Fibroblast of gingiva (primary cell): Measurements from ENCODE around the gene MADCAM1.

Source experiments
- DNase-seq: peaks from one replicate; pipeline ENCODE4 v3.0.0-alpha.2; 2011; ENCODE audit warnings: low read depth

MADCAM1 gene

DNA sequence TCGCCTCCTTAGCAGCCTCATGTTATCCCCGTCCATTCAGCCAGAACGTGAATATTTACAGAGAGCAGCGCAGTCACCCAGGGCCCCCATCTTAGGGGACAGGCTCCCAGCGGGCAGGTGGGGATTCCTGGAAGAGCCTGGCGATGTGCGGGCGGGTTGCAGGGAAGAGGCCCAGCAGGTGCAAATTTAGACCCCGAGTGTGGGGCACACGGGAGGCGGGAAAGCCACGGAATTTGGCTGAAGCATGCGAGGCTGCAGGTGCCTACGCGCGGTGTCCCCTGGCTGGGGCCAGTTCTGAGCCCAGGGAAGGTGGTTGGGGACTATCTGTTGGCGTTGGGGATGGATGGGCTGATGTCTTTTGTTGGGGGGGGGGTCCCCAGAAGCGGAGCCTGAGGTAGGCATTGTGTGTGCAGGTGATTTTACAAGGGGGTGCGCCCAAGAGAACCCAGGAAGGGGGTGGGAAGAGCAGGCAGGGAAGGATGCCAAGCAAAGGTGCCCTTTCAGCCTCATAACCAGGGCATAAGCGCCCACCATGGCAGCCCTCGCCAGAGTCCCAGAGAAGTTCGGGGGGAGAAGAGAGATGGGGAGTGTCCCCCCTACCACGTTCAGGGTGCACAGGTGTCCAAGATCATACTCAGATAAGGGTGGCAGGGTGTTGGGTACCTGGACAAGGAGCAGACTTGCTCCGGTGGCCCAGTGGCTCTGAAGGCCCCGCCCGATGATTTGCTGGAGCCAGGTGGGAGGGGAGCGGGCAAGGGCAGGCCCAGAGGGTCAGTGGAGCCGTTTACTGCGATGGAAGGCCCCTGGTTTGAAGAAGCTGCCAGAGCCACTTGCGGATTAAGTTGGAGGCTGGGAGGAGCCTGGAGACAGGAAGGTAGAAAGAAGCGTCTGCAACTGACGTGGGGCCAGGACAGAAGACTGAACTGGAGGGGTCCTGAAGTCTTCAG lies 12.2 kb downstream of the MADCAM1 start:
- DNase-seq = no peak

DNA sequence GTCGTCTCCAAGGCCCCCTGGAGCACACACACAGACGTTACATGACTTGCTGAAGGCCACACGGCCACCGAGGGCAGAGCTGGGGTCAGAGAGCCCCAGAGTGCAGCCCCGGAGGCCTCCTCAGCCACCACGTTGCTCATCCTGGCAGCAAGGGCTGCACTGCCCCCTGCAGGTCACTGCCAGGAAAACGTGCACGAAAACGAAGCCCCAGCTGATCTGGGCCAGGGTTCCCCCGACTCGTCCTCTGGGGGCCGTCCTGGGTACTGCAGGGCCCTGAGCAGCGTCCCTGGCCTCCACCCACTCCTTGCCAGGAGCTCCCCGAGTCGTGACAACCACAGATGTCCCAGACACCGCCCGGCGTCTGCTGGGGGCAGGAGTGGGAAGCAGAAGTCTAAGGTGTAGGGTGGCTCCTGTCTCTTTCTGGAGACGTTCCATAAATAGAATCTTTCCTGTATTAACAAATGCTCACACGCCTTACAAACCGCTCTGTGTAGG lies 14.4 kb downstream of the MADCAM1 start:
- DNase-seq = peak; percentile 71

DNA sequence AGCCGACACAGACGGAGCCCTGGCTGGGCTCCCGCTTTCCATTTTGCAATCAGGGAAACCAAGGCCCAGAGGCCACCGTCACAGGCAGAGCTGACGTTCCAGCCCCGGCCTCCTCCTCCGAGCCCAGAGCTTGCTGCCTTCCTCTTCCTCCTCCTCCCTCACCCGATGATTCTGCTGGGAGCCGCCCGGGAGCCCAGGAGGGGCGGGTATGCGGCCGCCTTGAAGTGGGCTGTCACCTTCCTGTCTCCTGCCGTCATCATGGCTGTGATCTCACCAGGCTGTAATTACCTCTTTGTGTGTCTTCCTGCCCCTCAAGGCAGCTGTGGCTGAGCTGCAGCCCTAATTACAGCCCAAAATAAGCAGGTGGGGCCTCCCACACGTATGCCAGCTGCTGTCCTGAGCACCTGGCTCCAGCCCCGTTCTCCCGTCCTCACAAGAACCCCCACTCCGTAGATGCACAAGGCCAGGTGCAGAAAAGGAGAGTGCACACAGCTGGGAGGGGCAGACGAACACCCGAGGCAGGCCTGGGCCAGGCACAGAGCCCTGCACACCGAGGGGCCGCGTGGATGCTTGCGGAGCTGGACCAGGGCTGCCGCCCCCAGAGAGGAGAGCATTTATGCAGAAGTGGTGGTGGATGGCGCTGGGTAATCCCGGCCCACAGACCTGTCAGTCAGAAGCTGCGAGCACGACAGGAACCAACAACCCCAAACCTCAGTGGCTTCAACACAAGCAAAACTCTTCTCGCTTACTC lies 15.0 kb downstream of the MADCAM1 start:
- no peak for DNase-seq

DNA sequence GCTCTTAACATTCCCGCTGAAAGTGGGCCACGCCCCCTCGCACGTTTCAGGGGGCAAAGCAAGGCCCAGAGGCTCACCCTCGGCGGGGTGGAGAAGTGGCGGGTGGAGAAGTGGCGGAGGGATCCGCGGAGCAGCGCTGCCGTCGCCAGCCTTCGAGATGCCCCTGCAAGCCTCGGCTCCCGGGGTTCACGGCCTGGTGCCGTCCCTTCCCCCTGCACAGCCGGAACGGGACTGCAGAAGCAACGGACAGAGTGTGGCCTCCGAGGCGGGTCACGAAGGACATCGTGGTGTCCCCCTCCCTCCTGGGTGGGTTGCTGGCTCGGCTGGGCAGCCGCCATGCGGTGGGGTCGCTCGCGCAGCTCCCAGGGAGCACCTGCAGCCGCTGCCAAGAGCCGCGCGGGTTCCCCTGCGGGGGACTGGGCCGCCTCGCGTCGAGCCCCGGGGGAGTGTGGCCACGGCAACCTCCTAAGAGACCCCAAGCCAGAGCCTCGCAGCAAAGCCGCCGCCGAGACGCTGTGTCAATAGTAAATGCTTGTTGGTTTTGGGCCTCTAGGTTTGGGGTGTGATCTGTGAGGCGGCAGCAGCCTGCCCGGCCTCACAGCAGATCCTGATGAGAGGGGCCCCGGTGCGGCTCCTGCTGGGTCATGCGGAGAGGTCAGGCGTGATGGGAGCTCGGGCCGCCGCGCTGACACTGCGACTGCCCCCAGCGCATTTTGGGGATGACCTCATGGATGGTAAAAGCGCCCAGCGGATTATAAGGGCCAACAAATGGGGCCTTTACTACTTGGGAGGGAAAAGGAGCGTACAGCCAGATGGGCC lies 16.5 kb downstream of the MADCAM1 start:
- DNase-seq = no peak

DNA sequence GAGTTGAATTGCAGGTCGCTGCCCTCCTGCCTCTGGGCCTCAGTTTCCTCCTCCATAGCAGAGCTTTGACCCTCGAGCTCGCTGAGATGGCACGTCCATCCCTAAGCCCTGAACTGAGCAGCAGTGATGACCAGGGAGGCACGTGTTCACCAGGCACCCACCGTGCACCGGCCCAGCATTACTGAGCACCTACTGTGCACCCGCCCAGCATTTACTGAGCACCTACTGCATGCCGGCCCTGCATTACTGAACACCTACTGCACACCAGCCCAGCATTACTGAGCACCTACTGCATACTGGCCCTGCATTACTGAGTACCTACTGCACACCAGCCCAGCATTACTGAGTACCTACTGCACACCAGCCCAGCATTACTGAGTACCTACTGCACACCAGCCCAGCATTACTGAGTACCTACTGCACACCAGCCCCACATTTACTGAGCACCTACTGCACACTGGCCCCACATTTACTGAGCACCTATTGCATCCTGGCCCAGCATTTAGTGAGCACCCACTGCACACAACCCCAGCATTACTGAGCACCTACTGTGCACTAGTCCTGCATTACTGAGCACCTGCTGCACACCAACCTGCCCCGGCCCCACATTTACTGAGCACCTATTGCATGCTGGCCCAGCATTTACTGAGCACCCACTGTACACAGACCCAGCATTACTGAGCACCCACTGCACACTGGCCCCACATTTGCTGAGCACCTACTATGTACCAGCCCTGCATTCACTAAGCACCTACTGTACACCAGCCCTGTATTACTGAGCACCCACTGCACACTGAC lies 17.3 kb downstream of the MADCAM1 start:
- DNase-seq = no peak

DNA sequence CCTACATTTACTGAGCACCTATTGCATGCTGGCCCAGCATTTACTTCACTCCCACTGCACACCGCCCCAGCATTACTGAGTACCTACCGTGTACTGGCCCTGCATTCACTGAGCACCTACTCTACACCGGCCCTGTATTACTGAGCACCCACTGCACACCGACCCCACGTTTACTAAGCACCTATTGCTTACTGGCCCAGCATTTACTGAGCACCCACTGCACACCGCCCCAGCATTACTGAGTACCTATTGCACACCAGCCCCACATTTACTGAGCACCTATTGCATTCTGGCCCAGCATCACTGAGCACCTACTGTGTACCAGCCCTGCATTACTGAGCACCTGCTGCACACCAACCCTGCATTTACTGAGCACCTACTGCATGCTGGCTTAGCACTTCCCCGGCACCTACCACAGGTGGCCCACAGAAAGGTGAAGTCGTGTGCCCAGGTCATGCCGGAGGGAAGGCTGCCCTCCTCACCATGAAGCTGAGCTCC lies 17.9 kb downstream of the MADCAM1 start:
- no peak for DNase-seq

DNA sequence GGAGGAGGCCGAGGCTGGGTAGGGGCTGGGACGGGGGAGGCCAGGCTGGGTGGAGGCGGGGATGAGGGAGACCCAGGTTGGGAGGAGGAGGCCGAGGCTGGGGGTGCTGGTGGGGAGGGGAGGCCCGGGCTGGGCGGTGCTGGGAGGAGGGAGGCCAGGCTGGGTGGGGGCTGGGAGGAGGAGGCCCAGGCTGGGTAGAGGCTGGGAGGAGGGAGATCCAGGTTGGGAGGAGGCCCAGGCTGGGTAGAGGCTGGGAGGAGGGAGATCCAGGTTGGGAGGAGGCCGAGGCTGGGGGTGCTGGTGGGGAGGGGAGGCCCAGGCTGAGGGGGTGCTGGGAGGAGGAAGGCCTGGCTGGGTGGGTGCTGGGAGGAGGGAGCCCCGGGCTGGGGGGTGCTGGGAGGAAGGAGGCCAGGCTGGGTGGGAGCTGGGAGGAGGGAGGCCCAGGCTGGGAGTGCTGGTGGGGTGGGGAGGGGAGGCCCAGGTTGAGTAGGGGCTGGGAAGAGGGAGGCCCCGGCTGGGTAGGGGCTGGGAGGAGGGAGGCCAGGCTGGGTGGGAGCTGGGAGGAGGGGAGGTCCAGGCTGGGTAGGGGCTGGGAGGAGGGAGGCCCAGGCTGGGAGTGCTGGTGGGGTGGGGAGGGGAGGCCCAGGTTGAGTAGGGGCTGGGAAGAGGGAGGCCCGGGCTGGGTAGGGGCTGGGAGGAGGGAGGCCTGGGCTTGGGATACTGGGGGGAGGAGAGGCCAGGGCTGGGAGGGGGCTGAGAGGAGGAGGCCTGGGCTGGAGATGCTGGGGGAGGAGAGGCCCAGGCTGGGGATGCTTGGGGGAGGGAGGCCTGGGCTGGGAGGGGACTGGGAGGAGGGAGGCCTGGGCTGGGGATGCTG lies 21.7 kb downstream of the MADCAM1 start:
- DNase-seq = no peak

DNA sequence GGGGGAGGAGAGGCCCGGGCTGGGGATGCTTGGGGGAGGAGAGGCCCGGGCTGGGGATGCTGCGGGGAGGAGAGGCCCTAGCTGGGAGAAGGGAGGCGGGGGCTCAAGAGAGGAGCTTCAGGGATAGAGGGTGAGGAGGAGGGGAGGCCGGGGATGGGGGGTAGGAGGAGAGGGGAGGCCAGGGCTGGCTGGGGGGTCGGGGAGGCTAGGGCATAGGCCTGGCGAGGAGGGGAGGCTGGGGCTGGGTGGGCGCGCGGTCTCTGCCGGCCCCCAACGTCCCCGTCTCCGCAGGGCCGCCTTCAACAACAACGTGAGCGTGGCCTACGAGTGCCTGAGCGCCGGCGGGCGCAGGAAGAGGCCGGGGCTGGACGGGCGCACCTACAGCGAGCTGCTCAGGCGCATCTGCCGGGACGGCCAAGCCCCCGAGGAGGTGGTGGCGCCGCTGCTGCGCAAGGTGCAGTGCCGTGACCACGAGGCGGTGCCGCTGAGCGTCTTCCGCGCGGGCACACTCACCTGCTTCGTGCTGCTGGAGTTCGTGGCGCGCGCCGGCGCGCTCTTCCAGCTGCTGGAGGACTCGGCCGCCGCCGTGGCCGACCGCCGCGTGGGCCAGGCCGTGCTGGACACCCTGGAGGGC lies 22.4 kb downstream of the MADCAM1 start:
- DNase-seq = no peak

DNA sequence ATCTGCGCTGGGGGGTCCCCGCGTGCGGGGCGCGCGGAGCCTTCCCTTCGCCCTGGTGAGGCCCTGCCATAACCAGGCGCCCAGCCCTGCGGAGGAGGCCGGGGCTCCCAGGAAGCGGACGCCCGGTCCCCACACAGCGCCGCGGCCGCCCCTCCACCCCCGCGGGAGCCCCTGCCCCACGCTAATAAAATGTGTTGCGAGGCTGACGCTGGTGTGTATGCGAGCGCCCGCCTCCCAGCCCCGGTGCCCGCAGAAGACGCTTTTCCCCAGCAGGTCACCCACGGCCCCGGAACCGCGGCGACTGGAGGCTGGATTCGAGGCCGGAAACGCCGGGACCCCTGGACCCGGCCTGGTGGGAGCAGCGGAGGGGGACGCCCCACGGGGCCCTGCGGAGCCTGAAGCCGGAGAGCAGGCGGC lies 23.2 kb downstream of the MADCAM1 start:
- no peak for DNase-seq

DNA sequence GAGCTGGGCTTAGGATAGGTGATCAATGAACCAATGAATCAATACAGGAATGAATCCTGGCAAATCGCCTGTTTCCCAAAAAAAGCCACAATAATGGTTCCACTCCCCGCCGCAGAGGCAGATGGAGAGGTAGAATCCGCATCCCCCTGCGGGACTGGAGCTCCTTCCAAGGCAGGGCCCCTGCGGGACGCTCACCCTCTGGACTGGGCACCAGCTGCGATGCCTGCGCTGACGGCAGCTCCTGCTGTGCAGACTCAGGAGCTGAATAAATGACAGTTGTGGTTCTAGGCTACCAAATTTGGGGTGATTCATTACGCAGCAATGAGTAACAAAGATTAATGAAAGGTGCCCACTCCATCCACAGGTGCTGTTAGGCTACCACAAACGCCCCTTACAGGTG lies 26.4 kb downstream of the MADCAM1 start:
- no peak for DNase-seq

DNA sequence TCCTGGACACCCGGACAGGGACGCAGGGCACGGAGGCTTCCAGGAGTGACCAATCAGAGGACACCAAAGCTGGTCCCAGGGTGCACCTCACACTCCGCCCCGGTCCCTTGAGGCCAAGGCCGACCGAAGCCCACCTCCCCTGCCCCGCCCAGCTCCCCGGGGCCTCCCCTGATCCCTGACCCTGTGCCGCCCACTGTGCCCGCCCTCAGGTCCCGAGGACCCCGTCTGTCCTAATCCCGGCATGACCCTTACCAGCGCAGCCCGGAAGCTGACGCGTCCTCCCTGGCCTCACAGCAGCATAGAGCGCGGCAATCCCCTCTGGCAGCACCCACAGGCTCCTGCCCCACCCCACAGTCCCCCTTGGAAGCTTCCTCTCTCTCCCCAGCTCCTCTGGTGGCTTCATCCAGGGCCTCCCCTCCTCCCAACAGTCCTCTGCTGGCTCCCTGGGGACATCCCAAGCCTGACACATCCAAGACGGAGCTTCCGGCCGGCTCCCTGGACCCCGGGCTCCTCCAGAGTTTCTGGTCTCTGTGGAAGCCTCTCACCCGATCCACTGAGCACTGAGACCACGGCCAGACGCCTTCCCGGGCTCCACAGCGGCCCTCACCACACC lies 27.9 kb downstream of the MADCAM1 start:
- no peak for DNase-seq

DNA sequence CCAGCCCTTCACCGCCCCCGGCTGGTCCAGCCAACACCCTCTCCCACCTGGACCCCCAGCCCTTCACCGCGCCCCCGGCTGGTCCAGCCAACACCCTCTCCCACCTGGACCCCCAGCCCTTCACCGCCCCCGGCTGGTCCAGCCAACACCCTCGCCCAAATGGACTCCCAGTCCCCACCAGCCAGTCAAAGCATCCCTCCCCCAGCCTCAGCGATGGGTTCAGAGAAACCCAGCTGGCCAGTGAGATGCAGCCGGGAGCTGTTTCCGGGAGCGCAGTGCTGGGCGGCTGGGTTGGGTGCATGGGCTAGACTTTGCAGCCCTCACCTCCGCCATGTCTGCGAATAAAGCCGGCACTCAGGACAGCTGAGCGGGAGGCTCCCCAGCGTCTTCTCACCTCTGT lies 28.7 kb downstream of the MADCAM1 start:
- DNase-seq = no peak

DNA sequence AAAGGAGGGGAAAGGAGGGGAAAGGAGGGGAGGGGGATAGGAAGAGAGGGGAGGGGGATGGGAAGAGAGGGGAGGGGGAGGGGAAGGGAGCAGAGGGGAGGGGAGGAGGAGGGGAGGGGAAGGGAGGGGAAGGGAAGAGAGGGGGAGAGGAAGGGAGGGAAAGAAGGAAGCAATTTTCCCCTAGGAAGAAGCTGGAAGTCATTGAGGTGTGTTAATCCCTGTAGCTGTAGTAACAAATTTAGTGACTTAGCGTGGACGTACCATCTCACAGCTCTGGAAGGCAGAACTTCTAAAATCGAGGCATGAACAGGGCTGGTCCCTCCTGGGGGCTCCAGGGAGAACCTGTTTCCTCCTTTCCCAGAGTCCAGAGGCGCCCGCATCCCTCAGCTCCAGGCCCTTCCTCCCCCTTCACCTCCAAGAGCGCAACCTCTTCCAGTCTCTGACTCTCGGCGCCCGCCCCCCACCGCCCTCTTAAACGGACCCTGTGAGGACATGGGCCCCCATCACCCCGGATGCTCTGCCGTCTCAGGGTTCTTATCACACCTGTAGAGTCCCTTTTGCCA lies 29.7 kb downstream of the MADCAM1 start:
- no peak for DNase-seq

DNA sequence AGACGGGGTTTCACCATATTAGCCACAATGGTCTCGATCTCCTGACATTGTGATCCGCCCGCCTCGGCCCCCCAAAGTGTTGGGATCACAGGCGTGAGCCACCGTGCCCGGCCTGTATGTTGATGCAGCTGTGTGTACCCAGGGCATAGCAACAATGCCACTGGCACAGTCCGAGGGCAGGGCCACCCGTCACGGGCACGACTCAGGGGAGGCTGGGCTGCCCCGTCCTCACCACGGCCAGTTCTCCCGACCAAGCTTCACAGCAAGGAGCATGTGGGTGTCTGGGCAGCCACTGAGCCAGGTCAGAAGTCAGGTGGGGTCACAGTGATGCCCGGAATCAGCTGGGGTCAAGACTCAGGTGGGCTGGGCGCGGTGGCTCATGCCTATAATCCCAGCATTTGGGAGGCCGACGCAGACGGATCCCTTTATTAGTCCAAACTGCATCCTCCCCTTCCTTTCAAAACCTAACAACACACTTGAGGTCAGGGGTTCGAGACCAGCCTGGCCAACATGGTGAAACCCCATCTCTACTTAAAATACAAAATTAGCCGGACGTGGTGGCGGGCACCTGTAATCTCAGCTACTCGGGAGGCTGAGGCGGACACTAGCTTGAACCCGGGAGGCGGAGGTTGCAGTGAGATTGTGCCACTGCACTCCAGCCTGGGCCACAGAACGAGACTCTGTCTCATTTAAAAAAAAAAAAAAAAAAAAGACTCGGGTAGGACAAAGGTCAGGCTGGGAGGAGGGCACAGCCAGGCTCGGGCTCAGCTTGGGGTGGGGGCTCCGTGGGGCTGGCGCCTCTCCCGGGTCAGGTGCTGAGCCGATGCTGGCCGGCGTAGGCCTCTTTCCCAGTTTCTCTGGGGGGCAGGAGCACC lies 34.1 kb downstream of the MADCAM1 start:
- no peak for DNase-seq

DNA sequence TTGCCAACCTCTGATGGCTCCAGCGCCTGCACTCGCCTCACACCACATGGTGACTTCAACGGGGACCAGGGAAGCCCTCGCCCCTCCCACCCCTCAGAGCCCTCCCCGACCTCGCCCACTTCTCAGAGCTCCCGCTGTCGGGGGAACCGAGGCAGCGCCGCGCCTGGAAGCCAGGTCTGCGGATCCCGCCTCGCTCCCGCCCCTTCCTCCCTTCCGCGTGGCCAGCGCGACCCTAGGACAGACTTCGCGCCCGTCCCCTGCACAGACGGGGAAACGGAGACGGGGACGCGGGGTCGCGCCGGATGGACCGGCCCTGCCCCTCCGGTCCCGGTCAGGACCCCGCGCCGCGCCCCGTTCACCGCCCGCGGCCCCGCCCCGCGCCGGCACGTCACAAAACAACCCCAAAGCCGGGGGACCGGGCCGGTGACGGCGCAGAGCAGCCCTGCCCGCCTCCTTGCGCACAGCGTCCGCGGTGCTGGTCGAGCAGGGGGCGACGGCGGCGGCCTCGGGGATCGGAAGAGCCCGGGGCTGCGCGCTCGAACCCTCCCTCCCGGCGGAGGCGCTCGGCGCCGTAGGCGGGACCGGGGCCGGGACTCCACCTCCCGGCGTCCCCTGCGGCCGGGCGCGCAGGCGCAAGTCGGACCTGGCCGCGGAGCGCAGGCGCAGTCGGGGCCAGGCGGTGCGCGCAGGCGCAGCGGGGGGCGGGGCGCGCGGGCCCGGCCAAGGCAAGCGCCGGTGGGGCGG lies 34.9 kb downstream of the MADCAM1 start:
- peak; percentile 69 for DNase-seq

DNA sequence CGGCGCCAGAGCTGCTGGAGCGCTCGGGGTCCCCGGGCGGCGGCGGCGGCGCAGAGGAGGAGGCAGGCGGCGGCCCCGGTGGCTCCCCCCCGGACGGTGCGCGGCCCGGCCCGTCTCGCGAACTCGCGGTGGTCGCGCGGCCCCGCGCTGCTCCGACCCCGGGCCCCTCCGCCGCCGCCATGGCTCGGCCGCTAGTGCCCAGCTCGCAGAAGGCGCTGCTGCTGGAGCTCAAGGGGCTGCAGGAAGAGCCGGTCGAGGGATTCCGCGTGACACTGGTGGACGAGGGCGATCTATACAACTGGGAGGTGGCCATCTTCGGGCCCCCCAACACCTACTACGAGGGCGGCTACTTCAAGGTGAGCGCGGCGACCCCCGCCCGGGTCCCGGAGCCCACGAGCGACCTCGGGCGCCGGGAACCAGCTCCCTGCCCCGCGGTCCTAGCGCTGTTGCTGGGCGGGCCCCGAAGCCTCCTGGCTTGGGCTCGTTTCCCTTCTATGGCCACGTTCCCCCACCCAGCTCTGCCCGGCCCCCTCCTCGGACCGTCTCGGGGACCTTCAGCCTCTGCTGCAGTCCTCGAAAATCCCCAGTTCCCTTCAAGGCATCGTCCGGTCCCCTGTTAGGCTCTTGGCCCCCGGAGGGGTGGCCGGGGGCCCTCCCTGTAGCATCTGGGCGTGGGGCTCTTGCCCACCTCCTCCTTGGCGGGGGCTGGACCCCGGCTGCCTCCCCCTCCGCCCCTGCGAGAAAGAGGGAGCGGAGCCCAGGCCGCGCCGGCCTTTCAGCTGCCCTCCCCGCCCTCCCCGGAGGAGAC lies 35.7 kb downstream of the MADCAM1 start, which contains the start of gene CDC34:
Gene CDC34, plus strand, starts transcription at position 8 of the 808 bp plus-strand sequence. Its CDS starts 172 bp downstream, at position 180.
- no peak for DNase-seq
